ENCODE results near the gene KRTAP10-1. TPM values are rescaled to one million over a fixed set of nuclear protein-coding genes. Genes with fewer than 3 reads are reported as not detected.

Gene KRTAP10-1, protein sequence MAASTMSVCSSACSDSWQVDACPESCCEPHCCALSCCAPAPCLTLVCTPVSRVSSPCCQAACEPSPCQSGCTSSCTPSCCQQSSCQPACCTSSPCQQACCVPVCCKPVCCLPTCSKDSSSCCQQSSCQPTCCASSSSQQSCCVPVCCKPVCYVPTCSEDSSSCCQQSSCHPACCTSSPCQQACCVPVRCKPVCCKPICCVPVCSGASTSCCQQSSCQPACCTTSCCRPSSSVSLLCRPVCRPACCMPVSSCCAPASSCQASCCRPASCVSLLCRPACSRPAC
- not detected for total RNA-seq

DNA sequence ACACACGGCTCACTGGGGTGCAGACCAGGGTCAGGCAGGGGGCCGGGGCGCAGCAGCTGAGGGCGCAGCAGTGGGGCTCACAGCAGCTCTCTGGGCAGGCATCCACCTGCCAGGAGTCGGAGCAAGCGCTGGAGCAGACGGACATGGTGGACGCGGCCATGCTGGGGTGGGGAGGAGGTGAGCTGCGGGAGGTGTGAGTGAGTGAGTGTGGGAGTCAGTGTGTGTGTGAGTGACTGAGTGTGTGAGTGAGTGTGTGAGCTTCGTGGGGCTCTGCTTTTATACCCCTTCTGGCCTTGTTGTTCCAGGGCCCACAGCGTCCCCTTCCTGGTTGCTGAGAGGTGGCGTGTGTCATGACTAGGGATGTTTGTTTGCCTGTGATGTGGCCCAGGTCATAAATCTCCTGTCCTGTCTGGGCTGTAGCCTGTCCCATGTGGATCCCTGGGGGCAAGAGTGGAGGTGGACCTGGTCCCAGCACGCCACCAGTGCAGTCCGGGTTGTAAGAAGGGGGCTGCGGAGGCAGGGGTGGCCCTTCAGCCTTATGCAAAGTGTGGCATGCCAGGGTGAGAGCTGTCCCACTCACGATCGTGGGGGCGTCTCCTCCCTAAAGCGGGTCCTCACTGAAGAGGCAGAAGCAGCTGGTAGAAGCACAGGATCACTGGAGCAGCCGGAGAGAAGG, at the start of gene KRTAP10-1:
Gene KRTAP10-1, minus strand, starts transcription at position 205 of the 676 bp plus-strand sequence. Its CDS starts 45 bp downstream, at position 160.
- ATAC-seq (ENCODE audit: insufficient number of reproducible peaks, low FRiP score, low read depth) (no peak), DNase-seq (ENCODE audit: low spot score) (no peak)
- TF ChIP-seq, protein P1, sequence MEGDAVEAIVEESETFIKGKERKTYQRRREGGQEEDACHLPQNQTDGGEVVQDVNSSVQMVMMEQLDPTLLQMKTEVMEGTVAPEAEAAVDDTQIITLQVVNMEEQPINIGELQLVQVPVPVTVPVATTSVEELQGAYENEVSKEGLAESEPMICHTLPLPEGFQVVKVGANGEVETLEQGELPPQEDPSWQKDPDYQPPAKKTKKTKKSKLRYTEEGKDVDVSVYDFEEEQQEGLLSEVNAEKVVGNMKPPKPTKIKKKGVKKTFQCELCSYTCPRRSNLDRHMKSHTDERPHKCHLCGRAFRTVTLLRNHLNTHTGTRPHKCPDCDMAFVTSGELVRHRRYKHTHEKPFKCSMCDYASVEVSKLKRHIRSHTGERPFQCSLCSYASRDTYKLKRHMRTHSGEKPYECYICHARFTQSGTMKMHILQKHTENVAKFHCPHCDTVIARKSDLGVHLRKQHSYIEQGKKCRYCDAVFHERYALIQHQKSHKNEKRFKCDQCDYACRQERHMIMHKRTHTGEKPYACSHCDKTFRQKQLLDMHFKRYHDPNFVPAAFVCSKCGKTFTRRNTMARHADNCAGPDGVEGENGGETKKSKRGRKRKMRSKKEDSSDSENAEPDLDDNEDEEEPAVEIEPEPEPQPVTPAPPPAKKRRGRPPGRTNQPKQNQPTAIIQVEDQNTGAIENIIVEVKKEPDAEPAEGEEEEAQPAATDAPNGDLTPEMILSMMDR (IDR thresholded peaks at IDR 0.05) = no peak
- H3K9me3 ChIP-seq = no peaks in the 10 kb centered on the region
- no peaks in the 10 kb centered on the region for H3K27me3 ChIP-seq (replicated peaks; ENCODE audit: insufficient read depth)
- no peak within 1 kb of the TSS for H3K27ac ChIP-seq
- no peaks in the 10 kb centered on the region for H3K4me1 ChIP-seq (ENCODE audit: control insufficient read depth in 1 of 2, low read depth in 2 of 2)
- no peaks in the 10 kb centered on the region for H3K36me3 ChIP-seq
- no peak within 1 kb of the TSS for H3K4me3 ChIP-seq

DNA sequence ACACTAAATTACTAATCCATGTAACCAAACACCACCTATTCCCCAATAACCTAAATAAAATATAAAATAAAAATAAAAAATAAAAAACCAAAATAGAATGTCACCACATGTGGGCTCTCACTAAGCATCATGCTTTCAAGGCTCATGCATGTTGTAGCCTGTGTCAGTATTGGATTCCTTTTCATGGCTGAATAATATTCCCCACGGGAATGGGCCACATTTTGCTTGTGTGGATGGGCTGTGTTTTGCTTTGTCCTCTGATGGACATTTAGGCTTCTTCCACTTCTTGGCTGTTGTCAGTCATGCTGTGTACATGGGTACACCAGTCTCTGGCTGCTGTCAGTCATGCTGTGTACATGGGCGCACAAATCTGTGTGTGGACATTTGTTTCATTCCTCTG, 49.1 kb upstream of the KRTAP10-1 start:
- TF ChIP-seq, protein P1 (IDR thresholded peaks at IDR 0.05) = no peak
- Histone ChIP-seq H3K4me1 (ENCODE audit: control insufficient read depth in 1 of 2, low read depth in 2 of 2) (no peaks in the 10 kb centered on the region), H3K27me3 (replicated peaks; ENCODE audit: insufficient read depth) (no peaks in the 10 kb centered on the region), H3K9me3 (no peaks in the 10 kb centered on the region), H3K36me3 (no peaks in the 10 kb centered on the region), H3K4me3 (no peak overlapping the region), H3K27ac (no peak overlapping the region)
- no peak for DNase-seq (ENCODE audit: low spot score)
- no peak for ATAC-seq (ENCODE audit: insufficient number of reproducible peaks, low FRiP score, low read depth)

- Histone ChIP-seq H3K27ac (no peak overlapping the region), H3K9me3 (peaks cover 7% of the 10 kb centered on the region), H3K36me3 (no peaks in the 10 kb centered on the region), H3K4me3 (no peak overlapping the region), H3K4me1 (ENCODE audit: control insufficient read depth in 1 of 2, low read depth in 2 of 2) (no peaks in the 10 kb centered on the region), H3K27me3 (replicated peaks; ENCODE audit: insufficient read depth) (no peaks in the 10 kb centered on the region)
- TF ChIP-seq, protein P1 (IDR thresholded peaks at IDR 0.05) = no peak
- DNase-seq (ENCODE audit: low spot score) (no peak), ATAC-seq (ENCODE audit: insufficient number of reproducible peaks, low FRiP score, low read depth) (no peak)
These were observed 45.9 kb upstream of the KRTAP10-1 start for GRCh38 chr21:44585892-44586291.

DNA sequence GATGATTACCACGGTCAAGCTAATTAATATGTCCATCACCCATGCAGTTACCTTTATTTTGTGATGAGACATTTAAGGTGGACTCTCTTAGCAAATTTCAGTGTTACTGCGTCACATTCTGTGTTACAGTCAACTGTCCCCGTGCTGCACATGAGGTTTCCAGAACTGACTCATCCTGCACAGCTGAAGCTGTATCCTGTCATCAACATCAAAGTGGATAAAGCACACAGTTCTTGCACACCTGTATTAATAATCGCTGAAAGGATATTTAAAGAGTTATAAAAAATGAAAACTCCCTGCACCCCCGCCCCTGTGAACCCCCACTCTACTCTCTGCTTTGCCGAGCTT, 43.8 kb upstream of the KRTAP10-1 start:
- Histone ChIP-seq H3K36me3 (no peaks in the 10 kb centered on the region), H3K27me3 (replicated peaks; ENCODE audit: insufficient read depth) (no peaks in the 10 kb centered on the region), H3K4me3 (no peak overlapping the region), H3K4me1 (ENCODE audit: control insufficient read depth in 1 of 2, low read depth in 2 of 2) (no peaks in the 10 kb centered on the region), H3K9me3 (peaks cover 7% of the 10 kb centered on the region), H3K27ac (no peak overlapping the region)
- no peak for ATAC-seq (ENCODE audit: insufficient number of reproducible peaks, low FRiP score, low read depth)
- no peak for DNase-seq (ENCODE audit: low spot score)
- TF ChIP-seq, protein P1 (IDR thresholded peaks at IDR 0.05) = no peak

DNA sequence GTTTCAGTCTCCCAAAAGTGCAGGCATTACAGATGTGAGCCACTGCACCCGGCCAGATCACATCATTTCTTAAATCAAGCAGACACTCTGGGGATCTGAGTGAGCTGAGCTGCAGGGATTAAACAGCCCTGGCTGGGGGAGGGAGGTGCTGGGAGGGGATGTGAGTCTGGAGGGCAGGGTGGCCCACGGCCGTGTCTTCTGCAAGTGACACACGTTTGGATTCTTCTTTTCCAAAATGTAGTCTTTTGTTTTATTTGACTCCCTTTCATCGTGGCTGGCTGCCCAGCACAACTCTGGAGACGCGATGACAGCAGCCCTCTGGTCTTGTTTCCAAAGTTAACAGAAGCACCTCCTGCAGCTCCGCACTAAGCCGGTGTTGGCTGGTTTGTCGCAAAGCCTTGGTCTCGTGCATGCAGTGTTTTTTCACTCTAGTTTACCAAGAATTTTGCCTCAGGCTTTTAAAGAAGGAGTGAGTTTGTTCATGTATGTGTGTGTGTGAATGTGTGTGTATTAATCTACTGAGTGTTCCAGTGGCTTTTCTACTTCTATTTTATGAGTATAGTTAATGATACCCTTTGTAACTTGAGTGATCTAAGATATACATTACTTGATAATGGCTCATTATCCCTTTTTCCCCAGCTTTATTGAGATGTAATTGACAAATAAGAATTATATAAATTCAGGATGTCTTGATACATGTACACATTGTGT, 43.2 kb upstream of the KRTAP10-1 start:
- H3K9me3 ChIP-seq = peaks cover 7% of the 10 kb centered on the region
- no peaks in the 10 kb centered on the region for H3K4me1 ChIP-seq (ENCODE audit: control insufficient read depth in 1 of 2, low read depth in 2 of 2)
- H3K36me3 ChIP-seq = no peaks in the 10 kb centered on the region
- no peak overlapping the region for H3K27ac ChIP-seq
- ATAC-seq (ENCODE audit: insufficient number of reproducible peaks, low FRiP score, low read depth) (no peak), DNase-seq (ENCODE audit: low spot score) (no peak)
- no peak overlapping the region for H3K4me3 ChIP-seq
- no peaks in the 10 kb centered on the region for H3K27me3 ChIP-seq (replicated peaks; ENCODE audit: insufficient read depth)
- TF ChIP-seq, protein P1 (IDR thresholded peaks at IDR 0.05) = no peak

Data from thoracic aorta (tissue), 2 donors.